Skeletal muscle cell (primary cell): ENCODE data around the gene SLC5A1.
"Not testable (repeated sequence)": the region's sequence is repeated elsewhere in the genome, so short reads cannot be mapped to it uniquely, and the experiment has no call there.

ENCODE experiments used
- DNase-seq: peaks from one replicate; pipeline ENCODE4 v3.0.0-alpha.2; 2010; ENCODE audit warnings: low read depth
- H3K4me3 ChIP-seq: 2 replicates; pipeline ENCODE4 v1.5.1; 2011; ENCODE audit warnings: low read depth, mild to moderate bottlenecking, control low read depth, low read length, moderate library complexity

The SLC5A1 gene

DNA sequence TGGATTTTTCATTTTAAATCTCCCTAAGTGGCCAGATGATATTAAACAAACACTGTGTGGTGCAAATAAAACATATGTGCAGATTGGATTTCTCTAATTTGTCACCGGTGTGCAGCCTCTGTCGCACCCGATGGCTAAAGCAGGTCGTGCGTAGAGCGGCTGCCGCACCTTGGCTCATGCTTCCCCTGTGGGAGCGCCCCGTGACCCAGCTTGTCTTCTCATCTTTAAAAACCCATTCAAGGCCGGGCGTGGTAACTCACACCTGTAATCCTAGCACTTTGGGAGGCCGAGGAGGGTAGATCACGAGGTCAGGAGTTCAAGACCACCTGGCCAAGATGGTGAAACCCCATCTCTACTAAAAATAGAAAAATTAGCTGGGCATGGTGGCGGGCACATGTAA is 91.7 kb downstream of the SLC5A1 start:
- DNase-seq, H3K4me3 ChIP-seq: not testable (repeated sequence)

DNA sequence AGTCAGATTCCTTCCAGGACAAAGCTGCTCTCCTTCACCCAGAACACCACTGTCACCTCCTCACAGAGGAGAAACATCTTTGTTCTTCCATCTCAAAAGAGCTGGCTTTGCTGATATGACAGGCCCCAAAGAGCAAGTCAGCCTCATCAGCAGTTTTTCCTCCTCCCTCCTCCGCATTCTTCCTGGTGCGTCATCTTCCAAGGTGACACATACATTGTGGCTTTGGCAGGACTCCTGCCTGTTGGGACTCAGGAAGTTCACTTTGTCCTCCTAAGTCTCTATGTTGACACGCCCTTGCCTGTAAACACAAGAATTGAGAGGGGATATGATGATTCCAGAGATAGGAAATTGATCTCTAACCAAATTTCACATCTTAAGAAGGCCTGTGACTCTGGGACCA is 92.9 kb downstream of the SLC5A1 start:
- H3K4me3 ChIP-seq = not testable (repeated sequence)
- DNase-seq = peak; percentile 7

DNA sequence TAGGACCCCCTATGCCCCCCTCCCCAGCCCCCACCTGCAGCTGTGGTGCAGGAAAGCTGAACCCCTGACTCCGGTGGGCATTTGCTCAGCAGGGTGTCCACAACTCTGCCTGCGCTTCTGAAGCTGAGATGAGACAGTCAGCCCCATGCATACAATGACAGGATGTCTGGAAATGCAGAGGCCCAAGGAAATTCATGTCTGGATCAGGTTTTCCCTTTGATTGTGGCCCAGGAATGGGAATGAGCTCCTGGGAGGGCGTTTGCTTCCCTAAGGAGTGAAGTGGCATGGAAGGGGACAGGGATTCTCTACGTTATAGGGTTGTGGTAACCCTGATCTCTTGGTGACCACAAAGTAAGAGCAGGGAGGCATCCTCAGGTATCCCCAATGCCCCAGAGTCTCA is 93.8 kb downstream of the SLC5A1 start:
- not testable (repeated sequence) for DNase-seq, H3K4me3 ChIP-seq

DNA sequence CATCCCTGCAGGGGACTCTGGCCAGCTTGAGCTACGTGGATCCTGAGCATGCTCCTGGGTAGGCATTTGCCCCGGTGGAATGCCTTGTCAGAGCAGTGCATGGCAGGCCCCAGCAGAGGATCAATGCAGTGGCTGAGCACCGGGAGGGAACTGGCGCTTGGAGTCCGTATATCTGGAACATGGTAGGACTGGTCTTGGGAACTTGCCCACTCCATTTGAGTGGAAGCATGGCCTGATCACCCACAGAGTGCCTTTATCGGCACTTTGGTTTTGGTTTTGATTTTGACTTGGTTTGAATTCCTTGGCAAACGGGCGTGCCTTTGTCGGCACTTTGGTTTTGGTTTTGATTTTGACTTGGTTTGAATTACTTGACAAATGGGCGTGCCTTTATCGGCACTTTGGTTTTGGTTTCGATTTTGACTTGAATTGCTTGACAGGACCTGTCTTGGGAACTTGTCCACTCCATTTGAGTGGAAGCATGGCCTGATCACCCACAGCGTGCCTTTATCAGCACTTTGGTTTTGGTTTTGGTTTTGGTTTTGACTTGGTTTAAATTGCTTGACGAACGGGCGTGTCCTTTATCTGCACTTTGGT is 94.8 kb downstream of the SLC5A1 start:
- not testable (repeated sequence) for H3K4me3 ChIP-seq

DNA sequence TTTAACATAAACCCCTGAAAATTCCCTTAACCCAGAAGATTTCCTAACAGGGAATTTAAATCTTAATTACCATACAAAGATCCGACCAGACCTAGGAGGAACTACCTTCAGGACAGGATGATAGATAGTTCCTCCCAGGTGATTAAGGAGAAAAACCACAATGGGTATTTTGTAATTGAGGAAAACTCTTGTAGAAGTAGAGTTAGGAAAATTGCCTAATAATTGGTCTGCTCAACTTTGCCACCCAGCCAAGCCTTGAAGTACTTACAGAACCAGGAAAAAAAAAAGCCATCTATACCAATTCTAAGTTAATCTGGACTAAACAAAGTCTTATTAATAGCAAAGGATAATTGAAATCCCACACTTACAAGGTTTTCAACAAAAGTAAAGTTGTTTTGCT is 95.5 kb downstream of the SLC5A1 start:
- not testable (repeated sequence) for DNase-seq, H3K4me3 ChIP-seq

More for the DNA sequence above, 94.8 kb downstream of the SLC5A1 start:
- not testable (repeated sequence) for DNase-seq

DNA sequence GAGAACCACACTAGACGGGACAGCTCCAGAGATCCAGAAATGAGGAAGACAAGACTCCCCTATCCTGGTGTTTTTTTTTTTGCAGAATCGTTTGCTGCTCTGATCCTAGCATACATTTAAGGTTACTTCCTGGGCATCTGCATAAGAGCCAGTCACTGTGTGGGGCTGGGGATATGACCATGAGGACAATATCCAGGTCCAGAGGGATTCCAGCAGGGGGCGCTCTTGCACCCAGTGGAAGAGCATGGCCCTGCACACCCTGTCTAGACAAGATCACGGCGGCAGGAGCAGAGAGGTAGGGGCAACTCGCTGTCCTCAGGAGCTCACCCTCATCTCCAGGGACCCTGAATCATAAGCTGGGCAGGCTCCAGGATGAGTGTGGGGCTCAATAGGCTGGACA is 97.6 kb downstream of the SLC5A1 start:
- H3K4me3 ChIP-seq, DNase-seq: not testable (repeated sequence)

DNA sequence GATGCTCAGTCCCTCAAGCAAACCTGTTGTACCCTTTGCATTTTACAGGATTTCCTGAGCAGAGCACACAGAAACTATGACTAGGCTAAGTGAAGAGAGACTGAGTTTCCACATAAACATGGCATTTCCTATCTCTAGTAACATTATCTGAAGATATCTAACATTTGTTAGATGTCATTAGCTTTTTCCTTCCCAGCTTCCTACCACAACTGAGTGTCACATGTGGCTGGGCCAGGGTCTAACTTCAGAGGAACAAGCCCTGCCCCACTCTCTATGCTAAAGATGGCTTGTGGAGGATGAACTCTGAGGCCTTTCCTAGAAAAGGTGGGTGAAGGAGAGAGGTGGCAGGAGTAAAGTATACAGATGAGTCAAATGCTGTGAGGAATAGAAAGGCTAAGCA is 99.5 kb downstream of the SLC5A1 start:
- DNase-seq = no peak
- no peak overlapping the region for H3K4me3 ChIP-seq

DNA sequence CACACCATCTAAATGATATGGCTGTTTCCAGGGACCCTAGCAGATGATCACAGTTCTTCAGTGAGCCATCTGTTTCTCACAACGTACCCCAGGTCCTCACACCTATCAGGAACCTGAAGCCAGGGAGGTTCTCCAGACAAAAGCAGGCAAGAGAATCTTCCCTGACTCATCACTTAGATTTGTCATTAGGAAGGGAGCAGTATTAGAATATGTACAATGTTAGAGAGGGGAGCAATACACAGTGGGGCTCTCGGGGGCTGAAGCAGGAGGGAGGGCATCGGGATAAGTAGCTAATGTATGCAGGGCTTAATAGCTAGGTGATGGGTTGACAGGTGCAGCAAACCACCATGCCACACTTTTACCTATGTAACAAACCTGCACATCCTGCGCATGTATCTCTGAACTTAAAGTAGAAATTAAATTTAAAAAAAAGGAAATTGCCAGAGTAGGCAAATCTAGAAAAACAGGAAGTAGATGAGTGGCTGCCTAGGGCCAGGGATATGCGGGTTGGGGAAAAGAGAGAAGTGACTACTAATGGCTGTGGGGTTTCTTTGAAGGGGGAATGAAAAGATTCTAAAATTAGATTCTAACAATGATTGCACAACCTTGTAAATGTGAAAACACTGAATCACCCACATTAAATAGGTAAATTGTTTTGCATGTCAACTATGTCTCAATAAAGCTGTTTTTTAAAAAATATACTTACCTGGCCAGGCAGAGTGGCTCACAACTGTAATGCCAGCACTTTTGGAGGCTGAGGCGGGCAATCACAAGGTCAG is 101.6 kb downstream of the SLC5A1 start:
- no peak overlapping the region for H3K4me3 ChIP-seq
- no peak for DNase-seq

DNA sequence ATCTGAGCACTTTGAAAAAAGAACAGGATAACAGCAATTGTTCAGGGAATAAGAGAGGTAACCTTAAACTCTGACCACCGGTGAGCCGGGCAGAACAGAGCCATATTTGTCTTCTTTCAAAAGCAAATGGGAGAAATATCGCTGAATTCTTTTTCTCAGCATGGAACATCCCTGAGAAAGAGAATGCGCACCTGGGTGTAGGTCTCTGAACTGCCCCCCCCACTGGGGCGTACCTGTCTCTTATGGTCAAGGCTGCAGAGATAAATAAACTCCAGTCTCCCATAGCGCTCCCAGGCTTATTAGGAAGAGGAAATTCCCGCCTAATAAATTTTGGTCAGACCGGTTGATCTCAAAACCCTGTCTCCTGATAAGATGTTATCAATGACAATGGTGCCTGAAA is 104.1 kb downstream of the SLC5A1 start:
- DNase-seq, H3K4me3 ChIP-seq: not testable (repeated sequence)

DNA sequence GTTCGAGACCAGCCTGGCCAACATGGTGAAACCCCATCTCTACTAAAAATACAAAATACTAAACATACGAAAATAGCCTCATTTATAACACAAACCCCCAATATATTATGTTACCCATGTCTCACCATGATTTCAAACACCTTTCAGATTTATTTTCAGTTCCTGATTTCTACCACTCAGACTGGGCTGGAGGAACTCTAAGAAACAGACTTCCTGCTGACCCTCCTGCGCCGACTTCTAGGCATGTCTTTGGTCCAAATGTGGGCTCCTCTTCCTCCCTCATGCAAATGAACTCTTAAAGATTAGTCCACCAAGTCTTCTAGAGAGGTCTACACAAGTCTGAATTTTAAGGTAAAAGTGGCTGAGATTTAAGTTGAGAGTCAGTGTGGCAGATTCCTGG is 105.3 kb downstream of the SLC5A1 start:
- not testable (repeated sequence) for H3K4me3 ChIP-seq, DNase-seq

DNA sequence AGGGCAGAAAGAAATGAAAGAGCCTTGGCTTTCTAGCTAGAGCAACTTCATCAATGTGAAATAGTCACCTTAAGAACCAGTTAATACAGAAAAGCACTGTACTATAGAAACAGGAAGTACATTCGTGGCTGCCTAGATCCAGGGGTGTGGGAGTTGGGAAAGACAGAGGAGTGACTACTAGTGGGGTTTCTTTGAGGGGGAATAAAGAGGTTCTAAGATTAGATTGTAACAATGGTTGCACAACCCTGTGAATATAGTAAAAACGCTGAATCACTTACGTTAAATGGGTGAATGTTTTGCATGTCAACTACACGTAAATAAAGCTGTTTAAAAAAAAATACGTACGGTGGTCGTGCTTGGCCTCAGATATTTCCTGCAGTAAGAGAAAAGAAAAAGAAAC is 107.6 kb downstream of the SLC5A1 start:
- DNase-seq, H3K4me3 ChIP-seq: not testable (repeated sequence)

DNA sequence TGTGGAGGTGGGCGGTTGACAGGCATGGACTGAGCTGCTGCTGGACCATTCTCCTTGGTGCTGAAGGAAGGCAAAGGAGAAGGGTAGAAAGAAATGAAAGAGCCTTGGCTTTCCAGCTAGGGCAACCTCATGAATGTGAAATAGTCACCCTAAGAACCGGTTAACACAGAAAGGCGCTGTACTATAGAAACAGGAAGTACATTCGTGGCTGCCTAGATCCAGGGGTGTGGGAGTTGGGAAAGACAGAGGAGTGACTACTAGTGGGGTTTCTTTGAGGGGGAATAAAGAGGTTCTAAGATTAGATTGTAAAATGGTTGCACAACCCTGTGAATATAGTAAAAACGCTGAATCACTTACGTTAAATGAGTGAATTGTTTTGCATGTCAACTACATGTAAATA is 108.6 kb downstream of the SLC5A1 start:
- not testable (repeated sequence) for H3K4me3 ChIP-seq, DNase-seq

DNA sequence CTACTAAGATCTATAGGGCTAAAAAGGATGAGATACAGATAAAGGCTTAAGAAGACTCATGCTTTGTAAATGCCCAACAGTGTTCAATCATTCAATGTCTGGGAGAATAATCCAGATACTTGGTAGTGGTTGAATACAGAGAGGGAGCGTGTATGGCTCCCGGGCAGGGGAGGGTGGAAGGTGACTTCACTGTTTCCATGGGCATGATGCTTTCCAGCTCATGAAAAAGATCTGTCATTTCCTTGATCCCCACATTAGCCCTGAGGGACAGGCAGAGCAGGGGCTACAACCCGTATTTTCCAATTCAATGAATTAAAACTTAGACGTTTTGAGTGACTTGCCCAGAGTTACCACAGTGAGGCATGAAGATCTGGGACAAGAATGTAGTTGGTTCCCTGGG is 111.7 kb downstream of the SLC5A1 start:
- DNase-seq, H3K4me3 ChIP-seq: not testable (repeated sequence)

DNA sequence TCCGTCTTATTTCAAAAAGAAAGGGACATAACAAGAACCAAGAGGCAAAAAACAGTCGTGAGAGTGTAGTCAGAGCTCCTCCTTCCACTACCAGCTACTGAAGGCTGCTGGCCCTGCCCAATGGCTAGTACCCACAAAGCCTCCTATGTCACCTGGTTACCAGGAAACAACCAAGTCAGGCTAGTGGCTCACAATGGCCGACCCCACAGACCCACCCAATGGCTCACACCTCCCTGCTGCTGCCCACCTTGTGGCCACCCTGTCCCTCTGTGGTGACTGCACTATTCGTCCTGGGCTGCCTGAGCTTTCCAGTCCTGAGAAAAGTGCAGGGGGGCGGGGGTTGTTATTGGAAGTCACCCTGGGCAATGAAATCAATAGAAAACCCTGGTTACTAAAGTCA is 114.6 kb downstream of the SLC5A1 start:
- DNase-seq, H3K4me3 ChIP-seq: not testable (repeated sequence)

DNA sequence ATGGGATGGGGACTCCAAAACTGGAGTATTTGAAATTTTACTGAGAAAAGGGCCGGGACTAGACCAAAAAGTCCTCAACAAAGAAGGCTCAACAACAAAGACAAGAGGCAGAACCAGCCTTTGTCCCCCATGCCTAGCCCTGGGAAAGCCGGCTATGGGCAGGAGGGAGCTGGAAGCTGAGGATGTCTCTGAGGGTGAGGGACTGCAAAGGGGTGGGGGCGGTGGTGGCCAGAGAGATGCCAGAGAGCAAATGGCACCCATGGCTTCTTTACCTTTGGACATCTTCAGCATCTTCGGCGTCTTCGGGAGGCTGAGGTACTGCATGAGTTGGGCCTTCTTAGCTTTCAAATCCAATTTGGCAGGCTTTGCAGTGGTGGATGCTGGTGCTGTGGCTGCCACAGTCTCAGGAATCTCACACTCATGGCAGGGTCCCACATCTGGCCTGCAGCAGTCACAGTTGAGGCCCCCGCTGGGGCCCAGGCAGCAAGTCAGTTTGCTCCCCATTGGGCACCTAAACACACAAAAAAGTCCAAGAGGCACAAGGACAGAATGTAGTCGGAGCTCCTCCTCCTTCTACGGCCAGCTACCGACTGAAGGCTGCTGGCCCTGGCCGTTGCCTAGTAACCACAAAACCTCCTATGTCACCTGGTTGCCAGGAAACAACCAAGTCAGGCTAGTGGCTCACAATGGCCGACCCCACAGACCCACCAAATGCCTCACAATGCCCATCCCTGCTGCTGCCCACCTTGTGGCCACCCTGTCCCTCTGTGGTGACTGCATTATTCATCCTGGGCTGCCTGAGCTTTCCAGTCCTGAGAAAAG is 115.9 kb downstream of the SLC5A1 start, which contains the start of gene C22orf42:
Gene C22orf42 (minus strand): TSS at position 592 of the 822 bp plus-strand sequence. CDS start 88 bp downstream, at position 504.
- no peak for DNase-seq
- no peak within 1 kb of the TSS for H3K4me3 ChIP-seq

DNA sequence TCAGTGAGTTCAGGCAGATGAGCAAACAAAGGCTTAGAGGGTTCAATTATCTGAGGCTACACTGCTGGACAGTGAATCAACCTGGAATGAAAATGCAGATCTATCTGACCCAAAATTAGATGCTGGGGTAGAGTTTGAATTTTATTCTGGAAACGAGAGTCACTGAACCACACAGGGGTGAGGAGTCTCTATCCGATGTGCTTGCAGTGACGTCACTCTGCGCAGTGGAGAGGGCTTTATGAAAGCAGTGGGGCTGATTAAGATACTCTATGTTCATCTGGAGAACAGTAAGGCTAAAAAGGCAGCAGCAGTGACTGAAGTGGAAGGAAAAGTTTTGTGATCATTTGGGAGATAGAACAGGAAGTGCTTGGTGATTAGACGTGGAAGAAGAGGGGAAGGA is 117.3 kb downstream of the SLC5A1 start:
- not testable (repeated sequence) for H3K4me3 ChIP-seq

More for the DNA sequence above, 117.3 kb downstream of the SLC5A1 start:
- DNase-seq = not testable (repeated sequence)
